HPDE6-E6E7 (cell line): Measurements from ENCODE around the gene TRAM2.

Experiments
- DNase-seq: peaks from one replicate; pipeline ENCODE4 v3.0.0; 2011; ENCODE audit warnings: missing footprints; ENCODE audit errors: extremely low spot score

TRAM2 gene

GRCh38 chr6:52546678-52547077 lies 30.2 kb downstream of the TRAM2 start:
- no peak for DNase-seq

DNA sequence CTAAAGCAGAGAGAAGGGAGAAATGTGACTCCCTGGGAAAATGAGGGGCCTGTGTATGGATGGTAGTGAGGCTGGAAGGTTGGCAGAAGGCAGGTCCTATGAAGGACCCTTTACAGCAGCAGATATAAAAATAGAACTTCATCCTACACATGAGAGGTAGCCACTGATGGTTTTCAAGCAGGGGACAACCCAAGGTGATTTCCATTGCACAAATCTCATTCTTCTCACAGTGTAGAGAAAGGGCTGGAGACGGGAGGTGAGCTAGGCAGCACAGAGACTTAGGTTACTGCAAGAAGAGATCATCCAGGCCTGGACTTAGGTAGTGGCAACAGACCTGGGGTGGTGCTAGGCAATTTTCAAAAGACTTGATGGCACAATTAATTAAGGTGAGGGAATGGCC lies 30.7 kb downstream of the TRAM2 start:
- no peak for DNase-seq

GRCh38 chr6:52545406-52546119 lies 31.3 kb downstream of the TRAM2 start:
- DNase-seq = no peak

- no peak for DNase-seq
These were observed 32.1 kb downstream of the TRAM2 start for GRCh38 chr6:52544602-52545405.

DNA sequence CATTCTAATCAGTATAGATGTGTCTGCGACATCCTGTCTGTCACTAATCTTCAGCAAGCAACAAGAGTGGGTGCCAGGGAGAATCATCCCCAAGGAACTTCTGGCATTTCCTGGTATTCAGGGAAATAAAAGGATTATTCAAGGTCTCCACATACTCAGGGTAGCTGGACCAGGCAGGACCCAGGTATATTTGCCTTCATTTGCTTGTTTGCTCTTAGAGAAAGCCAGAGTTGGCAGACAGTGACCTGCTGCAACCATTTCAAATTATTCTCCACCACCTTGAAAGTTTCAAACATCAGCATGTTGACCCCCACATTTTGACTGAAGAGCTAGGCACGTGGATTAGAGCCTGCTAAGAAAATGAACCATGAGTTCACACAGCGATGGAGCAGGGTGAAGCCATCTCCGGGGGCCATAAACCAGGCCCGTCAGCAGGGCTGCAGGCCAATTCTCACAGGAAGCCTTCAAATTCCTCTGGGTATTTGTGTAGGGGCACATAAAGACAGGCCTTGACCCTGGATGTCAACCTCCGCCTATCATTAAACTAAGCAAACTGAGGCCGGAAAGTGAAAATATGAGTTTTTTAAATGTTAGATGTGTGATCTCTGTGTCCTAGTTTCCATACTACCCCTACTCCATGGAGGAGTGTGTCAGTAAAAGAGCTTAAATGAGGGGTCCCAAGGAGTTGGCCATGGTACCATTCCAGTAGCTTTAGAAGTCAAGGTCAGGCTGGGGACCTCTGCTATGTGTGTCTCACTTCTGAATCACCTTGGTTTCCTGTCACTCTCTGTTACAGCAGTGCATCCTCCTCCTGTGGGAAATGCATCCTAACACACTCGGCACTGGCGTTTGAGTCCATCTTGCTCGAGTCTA lies 32.9 kb downstream of the TRAM2 start:
- no peak for DNase-seq

- DNase-seq = no peak
These were observed 33.6 kb downstream of the TRAM2 start for GRCh38 chr6:52543262-52543661.

GRCh38 chr6:52541135-52541534 lies 35.7 kb downstream of the TRAM2 start:
- DNase-seq = no peak

GRCh38 chr6:52540286-52540902 lies 36.5 kb downstream of the TRAM2 start:
- no peak for DNase-seq

GRCh38 chr6:52539607-52540006 lies 37.3 kb downstream of the TRAM2 start:
- DNase-seq = no peak

DNA sequence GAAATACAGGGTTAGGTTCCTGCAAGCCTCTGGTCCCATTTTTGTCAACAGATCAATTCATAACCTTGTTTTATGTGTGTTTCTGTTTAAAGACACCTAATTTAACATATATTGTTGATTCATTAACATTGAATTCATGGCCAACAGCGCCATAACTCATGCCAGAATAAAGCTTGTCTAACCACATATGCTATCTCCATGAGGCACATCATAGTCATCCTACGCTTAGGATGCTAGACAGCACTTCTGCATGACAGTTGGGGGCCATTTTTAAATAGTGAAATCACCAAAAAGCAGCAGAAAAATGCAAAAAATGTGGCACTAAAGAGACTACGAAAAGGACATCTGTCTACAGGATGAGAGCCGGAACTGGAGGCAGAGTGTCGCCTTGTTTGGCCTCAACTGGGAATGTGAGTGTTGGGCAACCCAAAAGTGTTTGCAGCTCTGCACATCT lies 37.9 kb downstream of the TRAM2 start:
- DNase-seq = no peak

DNA sequence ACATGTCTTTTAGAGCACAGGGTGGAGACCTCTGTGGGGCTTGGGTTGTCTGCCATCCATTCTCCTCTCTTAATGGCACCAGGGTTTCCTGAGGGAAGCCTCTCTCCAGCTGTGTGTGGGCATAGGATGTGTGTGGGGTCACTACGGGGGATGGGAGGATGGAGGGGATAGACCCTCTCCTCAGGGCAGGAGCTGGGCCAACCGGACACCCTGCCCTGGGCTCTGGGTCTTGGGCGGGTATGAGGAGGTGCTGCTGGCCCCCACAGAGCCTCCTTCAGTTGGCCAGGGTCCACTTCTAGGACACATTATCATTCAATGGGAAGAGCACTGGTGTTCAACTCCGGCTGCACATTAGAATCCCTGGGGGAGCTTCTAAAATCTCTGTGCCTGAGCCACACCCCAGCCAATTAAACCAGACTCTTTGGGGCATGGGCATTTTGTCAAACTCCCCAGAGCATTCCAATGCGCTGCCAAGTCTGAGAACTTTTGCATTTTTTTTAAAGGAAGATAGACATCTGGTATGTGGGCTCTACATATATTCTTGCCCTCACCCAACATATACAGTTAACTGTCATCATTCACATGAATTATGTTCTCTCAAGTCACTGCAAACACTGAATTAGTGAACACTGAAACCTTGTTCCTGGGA lies 38.5 kb downstream of the TRAM2 start:
- no peak for DNase-seq

- no peak for DNase-seq
These were observed 39.7 kb downstream of the TRAM2 start for GRCh38 chr6:52537001-52537753.

GRCh38 chr6:52536424-52536916 lies 40.4 kb downstream of the TRAM2 start:
- DNase-seq = no peak

DNA sequence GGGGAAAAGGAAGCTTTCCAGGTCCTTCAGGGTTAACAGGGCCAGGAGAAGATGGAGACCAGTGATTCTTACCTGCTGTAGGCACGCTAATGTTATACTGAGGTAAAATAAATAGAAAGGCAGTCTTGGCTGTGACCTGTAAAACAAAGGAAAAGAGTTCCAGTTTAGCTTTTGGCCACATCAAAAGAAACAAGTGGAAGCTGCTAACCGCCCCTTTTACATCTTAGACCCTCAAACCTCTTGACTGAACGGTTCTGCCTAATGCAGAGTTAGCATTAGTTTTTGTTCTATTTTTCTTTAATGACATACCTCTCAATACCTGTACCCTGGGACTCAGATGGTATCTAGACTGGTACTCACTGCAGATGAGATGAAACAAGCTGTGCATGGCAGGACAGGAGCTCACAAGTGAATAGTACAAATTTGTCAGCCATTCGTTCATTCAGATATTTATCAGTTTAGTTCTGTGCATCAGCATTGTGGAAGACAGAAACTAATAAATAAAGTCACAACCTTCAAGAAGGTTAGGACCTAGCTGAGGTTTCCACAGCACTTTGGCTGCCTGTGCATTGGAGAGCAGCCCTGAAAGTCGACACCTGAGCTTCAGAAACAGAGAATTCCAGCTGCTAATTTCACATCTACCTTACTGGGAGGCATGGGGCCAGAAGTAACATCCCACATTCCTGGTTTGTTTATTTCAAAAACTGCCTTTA lies 41.0 kb downstream of the TRAM2 start:
- no peak for DNase-seq

DNA sequence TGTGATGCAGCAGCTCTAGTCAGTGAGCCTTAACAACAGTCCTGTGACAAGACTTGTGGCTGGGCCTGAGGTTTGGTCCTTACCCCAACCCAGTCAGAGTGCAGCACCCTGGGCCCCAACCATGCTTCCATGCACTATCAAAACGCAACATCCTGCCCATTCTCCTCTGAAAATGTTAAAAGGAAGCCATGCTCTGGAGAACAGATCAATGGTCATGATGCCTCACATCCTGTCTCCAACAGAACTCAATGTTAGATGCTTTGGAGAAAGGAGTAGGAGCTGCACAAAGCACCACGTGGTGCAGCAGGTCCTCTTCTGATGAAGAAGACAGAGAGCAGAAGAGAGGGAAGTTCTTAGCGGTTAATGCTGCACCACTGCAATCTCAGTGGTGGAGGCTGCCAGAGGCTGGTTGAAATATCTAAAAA lies 41.9 kb downstream of the TRAM2 start:
- no peak for DNase-seq

DNA sequence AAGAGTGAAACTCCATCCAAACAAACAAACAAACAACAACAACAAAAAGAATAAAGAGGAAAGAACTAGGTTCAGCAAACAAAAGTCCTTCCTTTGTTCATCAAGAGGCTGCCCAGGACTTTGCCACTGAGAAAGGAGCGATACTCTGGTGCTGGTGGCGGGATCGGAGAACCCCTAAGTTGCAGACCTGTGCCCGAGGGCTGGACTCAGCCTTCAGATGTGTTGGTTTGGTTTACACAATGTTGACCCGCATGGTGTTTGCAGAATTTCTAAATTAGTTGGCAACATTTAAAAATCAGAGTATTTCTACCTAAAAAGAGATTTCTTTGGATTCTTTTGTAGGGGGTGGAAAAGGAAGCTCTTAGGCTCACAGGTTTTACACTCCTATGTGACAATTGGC lies 42.5 kb downstream of the TRAM2 start:
- no peak for DNase-seq

- no peak for DNase-seq
These were observed 43.4 kb downstream of the TRAM2 start for GRCh38 chr6:52533491-52533890.

DNA sequence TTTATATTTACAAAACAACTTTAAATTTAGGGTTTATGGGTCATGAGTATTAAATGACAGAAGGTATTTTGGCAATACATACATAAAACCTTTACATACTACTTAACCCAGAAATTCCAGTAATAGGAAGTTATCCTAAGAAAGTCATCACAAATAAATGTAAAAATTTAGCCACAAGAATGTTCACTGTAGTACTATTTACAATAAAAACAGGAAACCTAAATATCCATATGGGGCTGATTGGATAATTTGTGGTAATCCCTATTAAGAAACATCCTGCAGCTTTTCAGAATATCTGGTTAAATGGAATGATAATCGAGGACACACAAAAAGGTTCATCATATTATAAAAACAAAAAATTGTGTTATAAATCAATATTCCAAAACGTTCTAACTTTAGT lies 44.4 kb downstream of the TRAM2 start:
- no peak for DNase-seq

- DNase-seq = no peak
These were observed 45.0 kb downstream of the TRAM2 start for GRCh38 chr6:52531834-52532233.

- DNase-seq = no peak
These were observed 45.5 kb downstream of the TRAM2 start for GRCh38 chr6:52531396-52531795.
